K562 (cell line): Measurements from ENCODE around the gene SAFB.

Experiments used
- CREBBP ChIP-seq: IDR thresholded peaks from one replicate; pipeline ENCODE4 v1.6.1; 2012; ENCODE audit warnings: low read depth, mild to moderate bottlenecking, control low read depth, inconsistent platforms, low read length
- CTCF ChIP-seq, 3 experiments: IDR thresholded peaks in 2 of 3; conservative IDR thresholded peaks in 1 of 3; 2 replicates each; pipeline ENCODE4 v1.5.1; 2011 to 2012; ENCODE audit warnings: low read length in 3 of 3, mild to moderate bottlenecking in 3 of 3, control low read depth in 2 of 3, improper control_type of control experiment in 1 of 3, inconsistent platforms in 1 of 3, low read depth in 1 of 3, mixed read lengths in 1 of 3, moderate library complexity in 1 of 3; ENCODE audit not compliant: insufficient read depth in 2 of 3
- HNRNPK ChIP-seq: fragments of 200-400 bp; formaldehyde crosslinking; IDR thresholded peaks from one replicate; pipeline ENCODE4 v1.6.1; 2018; ENCODE audit warnings: mild to moderate bottlenecking, low read depth, low read length; ENCODE audit not compliant: poor library complexity, severe bottlenecking
- MLX ChIP-seq, 2 experiments: fragments of 450-650 bp in 1 of 2; sonication (generic) in 1 of 2; formaldehyde crosslinking; conservative IDR thresholded peaks; 2 replicates each; pipeline versions ENCODE4 v1.4.0 to v1.8.1; 2020 to 2022; ENCODE audit warnings: mild to moderate bottlenecking in 1 of 2, missing genetic modification reagents in 1 of 2
- PHF8 ChIP-seq: fragments of 200-600 bp; sonication (generic); IDR thresholded peaks from 2 replicates; pipeline ENCODE4 v1.6.1; 2012; ENCODE audit warnings: mixed run types, mild to moderate bottlenecking, inconsistent platforms, low read length, moderate library complexity, borderline replicate concordance
- POLR2A ChIP-seq: fragments of 450-650 bp; conservative IDR thresholded peaks from 2 replicates; pipeline ENCODE4 v1.6.1; 2016
- ZC3H8 ChIP-seq: fragments of 450-650 bp; IDR thresholded peaks from 2 replicates; pipeline ENCODE4 v1.6.1; 2017
- ZNF124 ChIP-seq: sonication (generic); formaldehyde crosslinking; IDR thresholded peaks from 2 replicates; pipeline ENCODE4 v1.8.1; 2022; ENCODE audit warnings: missing genetic modification reagents
- ZNF175 ChIP-seq: fragments of 200-800 bp; sonication (Bioruptor generic); IDR thresholded peaks from 2 replicates; pipeline ENCODE4 v1.6.1; 2016; ENCODE audit warnings: low read depth, mild to moderate bottlenecking, missing genetic modification characterization, missing compliant biosample characterization
- ZNF318 ChIP-seq, 2 experiments: fragments of 450-650 bp; IDR thresholded peaks; 2 replicates each; pipeline ENCODE4 v1.6.1; 2016; ENCODE audit warnings: mild to moderate bottlenecking in 2 of 2, borderline replicate concordance in 1 of 2, low read depth in 1 of 2, moderate library complexity in 1 of 2

GRCh38 chr19:5673752-5674151 lies 50.9 kb downstream of the SAFB start:
- TF ChIP-seq HNRNPK (no peak), ZNF124 (CRISPR knock-in tag) (no peak), PHF8 (no peak), ZC3H8 (no peak), CTCF (IDR thresholded peaks at IDR 0.05 in 2 of 3, conservative IDR thresholded peaks at IDR 0.05 in 1 of 3; ENCODE audit: insufficient read depth in 2 of 3, low read depth in 1 of 3, low read length in 3 of 3) (no peak), MLX (CRISPR knock-in tag; conservative IDR thresholded peaks at IDR 0.05) (no peak), CREBBP (no peak), ZNF318 (IDR thresholded peaks at IDR 0.05; ENCODE audit: borderline replicate concordance in 1 of 2, low read depth in 1 of 2) (no peak), ZNF175 (CRISPR knock-in tag) (no peak), POLR2A (peak; percentile 39)
